Transverse colon (tissue), 4 donors: Measurements from ENCODE around the gene TIAM1.

Source experiments
- CTCF ChIP-seq, 5 experiments: fragments of 200-600 bp in 3 of 5; fragments of 450-650 bp in 2 of 5; sonication (generic) in 3 of 5; IDR thresholded peaks; 1 replicate in 2 of 5; 2 replicates in 3 of 5; pipeline ENCODE4 v1.5.1; 2016 to 2017; ENCODE audit warnings: antibody characterized with exemption in 5 of 5, inconsistent platforms in 3 of 5, mild to moderate bottlenecking in 2 of 5, moderate library complexity in 1 of 5
- POLR2A ChIP-seq: fragments of 450-650 bp; IDR thresholded peaks from one replicate; pipeline ENCODE4 v1.6.1; 2016; ENCODE audit warnings: antibody characterized with exemption, mild to moderate bottlenecking, moderate library complexity
- POLR2AphosphoS5 ChIP-seq, 3 donors: sonication (generic); formaldehyde crosslinking; IDR thresholded peaks; one replicate each; pipeline ENCODE4 v1.6.1; 2016; ENCODE audit warnings: antibody characterized with exemption in 3 of 3

GRCh38 chr21:31172328-31172727, 171.7 kb downstream of the TIAM1 start:
- TF ChIP-seq CTCF (IDR thresholded peaks at IDR 0.05), result no peak
- TF ChIP-seq POLR2A, result no peak
- no peak for TF ChIP-seq POLR2AphosphoS5 (IDR thresholded peaks at IDR 0.05)
